Loucy (cell line): Measurements from ENCODE around the gene WWOX.

ENCODE experiments used
- CTCF ChIP-seq: fragments of 200-600 bp; sonication (generic); conservative IDR thresholded peaks from 2 replicates; pipeline ENCODE4 v1.5.1; 2014; ENCODE audit warnings: mild to moderate bottlenecking, antibody characterized with exemption, low read length
- EZH2phosphoT487 ChIP-seq: fragments of 200-600 bp; IDR thresholded peaks from 2 replicates; pipeline ENCODE4 v1.6.1; 2018; ENCODE audit warnings: antibody characterized with exemption, mild to moderate bottlenecking, moderate library complexity, borderline replicate concordance

GRCh38 chr16:78372277-78372676, 272.8 kb downstream of the WWOX start:
- TF ChIP-seq CTCF (no peak), EZH2phosphoT487 (no peak)
